OCI-M2 (cell line): Measurements from ENCODE around the gene ANXA9.

Experiments used
- DNase-seq: peaks from one replicate; lab custom pipeline; 2025; ENCODE audit not compliant: unreplicated experiment; lab: John Stamatoyannopoulos, UW

ANXA9 gene

GRCh38 chr1:151003180-151003579 is 21.1 kb downstream of the ANXA9 start:
- no peak for DNase-seq

GRCh38 chr1:151005729-151006319 is 23.7 kb downstream of the ANXA9 start:
- no peak for DNase-seq

DNA sequence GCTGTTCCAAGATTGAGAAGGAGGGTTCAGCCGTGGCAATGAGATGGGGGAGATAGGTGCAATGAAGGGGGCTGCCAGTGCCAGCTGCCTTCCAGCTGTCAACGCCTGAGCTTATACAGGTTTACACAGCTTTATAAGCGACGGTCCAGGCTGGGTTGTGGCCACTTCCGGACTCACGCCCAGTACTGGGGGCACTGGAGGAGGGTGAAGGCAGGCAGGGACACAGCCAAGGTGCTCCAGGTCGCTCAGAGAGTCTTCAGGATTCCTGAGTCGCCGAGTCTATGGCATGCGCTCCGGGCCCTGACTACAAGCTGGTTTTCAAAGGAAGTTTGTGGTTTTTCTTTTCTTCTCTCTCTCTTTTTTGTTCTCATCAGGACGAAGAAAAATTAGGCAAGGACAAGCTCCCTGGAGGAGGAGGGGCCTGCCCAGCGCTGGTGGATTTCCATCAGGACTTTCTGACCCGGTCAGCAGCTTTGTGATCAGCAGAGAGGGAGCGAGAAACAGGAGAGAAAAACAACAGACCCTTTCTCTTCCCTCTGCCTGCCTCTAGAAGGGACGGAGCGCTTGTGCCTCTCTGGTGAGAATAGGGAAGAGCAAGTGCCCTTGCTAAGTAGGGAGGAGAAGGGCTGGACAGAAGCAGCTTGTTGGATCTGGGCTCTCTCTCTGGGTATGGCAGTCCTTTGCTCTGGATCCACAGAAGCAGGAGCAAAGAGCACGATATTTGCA is 24.4 kb downstream of the ANXA9 start, which contains the start of gene MINDY1:
MINDY1 (minus strand) TSS at position 576 of the 726 bp plus-strand sequence. CDS start 4,285 bp downstream, outside the sequence.
- DNase-seq: no peak

- no peak for DNase-seq
Measured at GRCh38 chr1:151007853-151008243, 25.8 kb downstream of the ANXA9 start.

GRCh38 chr1:151008244-151009205 is 26.4 kb downstream of the ANXA9 start, which contains the start of gene PRUNE1:
PRUNE1 (plus strand) TSS chr1:151008449; CDS start chr1:151008633, 184 bp downstream.
- DNase-seq: peak; percentile 65

- DNase-seq: no peak
Measured at GRCh38 chr1:151009206-151009587, 27.1 kb downstream of the ANXA9 start.

DNA sequence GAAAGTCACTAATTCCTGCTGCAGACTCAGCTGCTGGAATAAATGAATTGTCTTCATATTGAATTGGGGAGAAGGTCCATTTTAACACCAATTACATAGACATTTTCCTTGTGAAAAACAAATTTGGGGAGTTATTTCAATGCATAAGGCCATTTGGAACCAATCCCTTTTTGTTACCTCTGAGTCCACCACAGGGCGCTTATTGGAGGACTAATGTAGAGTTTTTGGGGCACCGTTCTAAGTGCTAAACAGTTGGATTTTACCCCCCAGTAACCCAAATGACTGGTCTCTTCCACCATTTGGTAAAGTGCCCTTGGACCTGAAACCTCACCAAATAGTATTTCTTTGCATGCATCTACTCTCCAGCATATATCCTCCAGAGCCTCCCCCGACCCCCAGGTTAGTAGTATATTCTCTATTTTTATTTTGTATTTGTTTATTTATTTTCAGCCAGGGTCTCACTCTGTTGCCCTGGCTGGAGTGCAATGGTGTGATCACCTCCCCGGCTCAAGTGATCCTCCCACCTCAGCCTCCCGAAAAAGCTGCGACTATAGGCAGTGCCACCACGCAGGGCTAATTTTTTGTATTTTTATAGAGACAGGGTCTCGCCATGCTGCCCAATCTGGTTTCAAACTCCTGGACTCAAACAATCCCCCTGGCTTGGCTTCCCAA is 27.7 kb downstream of the ANXA9 start:
- no peak for DNase-seq

- DNase-seq: no peak
Measured at GRCh38 chr1:151010346-151010726, 28.2 kb downstream of the ANXA9 start.

GRCh38 chr1:151011154-151011850 is 29.2 kb downstream of the ANXA9 start:
- no peak for DNase-seq

GRCh38 chr1:151012684-151013471 is 30.8 kb downstream of the ANXA9 start:
- no peak for DNase-seq

- DNase-seq: no peak
Measured at GRCh38 chr1:151013518-151013917, 31.4 kb downstream of the ANXA9 start.

DNA sequence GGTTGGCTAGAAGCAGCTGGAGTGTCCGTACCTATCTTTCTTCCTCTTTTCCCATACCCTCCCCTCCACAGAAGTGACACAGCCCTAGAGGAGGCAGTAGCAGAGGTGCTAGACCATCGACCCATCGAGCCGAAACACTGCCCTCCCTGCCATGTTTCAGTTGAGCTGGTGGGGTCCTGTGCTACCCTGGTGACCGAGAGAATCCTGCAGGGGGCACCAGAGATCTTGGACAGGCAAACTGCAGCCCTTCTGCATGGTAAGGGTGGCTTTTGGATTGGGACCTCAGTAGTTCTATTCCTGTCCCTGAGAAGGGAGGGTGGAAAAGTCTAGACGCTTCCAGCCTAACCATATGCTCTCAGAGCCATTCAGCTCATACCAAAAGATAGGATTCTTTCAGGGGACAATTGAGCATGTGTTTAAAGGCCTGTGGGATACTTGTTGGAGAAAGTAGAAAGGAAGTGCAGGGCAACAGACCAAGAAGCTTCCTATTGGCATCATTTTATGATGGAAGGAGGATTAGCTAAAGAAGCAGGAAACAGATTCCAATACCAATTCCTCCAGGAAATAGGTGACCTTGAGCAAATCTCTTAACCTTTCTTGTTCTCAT is 42.6 kb downstream of the ANXA9 start:
- DNase-seq: no peak

GRCh38 chr1:151026460-151026859 is 44.4 kb downstream of the ANXA9 start:
- DNase-seq: no peak

- no peak for DNase-seq
Measured at GRCh38 chr1:151032164-151032563, 50.1 kb downstream of the ANXA9 start.

DNA sequence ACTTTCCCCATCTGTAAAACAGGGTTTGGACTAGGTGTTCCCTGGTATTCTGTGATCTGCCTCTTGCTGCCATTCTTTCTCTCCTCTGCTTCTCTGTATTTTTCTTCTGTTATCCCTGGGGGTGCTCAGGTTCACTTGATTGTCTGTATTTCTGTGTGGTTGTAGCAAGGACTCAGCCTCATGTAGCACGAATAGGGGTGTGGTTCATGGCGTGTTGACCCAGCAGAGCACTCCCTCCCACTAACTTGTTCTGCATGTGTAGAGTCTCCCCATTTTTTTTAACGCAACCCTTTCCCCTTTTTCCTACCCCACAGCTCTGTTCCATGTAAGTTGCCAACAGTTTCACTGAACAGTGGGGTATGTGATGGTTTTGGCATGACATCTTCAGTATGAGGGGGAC is 53.1 kb downstream of the ANXA9 start:
- DNase-seq: no peak

GRCh38 chr1:151036356-151036755 is 54.3 kb downstream of the ANXA9 start, which contains the start of gene BNIPL:
BNIPL (plus strand) TSS chr1:151036586; CDS start chr1:151036726, 140 bp downstream.
- DNase-seq: no peak

DNA sequence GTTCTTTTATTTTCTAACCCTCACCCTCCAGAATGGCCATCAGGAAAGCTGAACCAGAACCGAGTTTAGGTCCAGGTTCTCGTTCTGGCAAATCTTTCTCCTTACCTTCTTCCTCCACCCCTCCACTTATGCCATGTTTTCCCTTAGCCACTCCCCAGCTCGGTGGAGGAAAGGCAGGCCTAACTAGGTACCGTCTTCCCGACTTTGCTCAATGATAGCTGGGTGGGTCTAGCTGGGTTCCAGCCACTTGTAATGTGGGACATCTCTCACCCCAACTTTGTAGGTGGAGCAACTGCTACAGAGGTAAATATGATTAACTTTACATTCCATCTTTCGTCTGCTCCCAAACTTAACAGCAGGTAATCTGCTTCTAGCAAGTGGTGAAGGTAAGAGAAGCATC is 54.9 kb downstream of the ANXA9 start:
- DNase-seq: no peak

- DNase-seq: no peak
Measured at GRCh38 chr1:151039521-151039920, 57.4 kb downstream of the ANXA9 start.

GRCh38 chr1:151043163-151043562 is 61.1 kb downstream of the ANXA9 start:
- no peak for DNase-seq
